CD4-positive, CD25-positive, alpha-beta regulatory T cell (primary cell): Measurements from ENCODE around the gene CFI. TPM values are rescaled to one million over a fixed set of nuclear protein-coding genes. Genes with fewer than 3 reads are reported as not detected.

ENCODE experiments used
- ATAC-seq, 2 donors: fragments of 150-1000 bp; cut with Tn5 transposase; one replicate each; pipeline ENCODE4 v1.10.0; 2021; ENCODE audit warnings: low read depth in 2 of 2, moderate number of reproducible peaks in 2 of 2, moderate library complexity in 1 of 2
- DNase-seq, 3 donors: peaks; one replicate each; pipeline versions ENCODE4 v3.0.0 to v3.0.0-alpha.2; 2012 to 2022; ENCODE audit warnings: mixed read lengths in 1 of 3
- H3K27ac ChIP-seq: one replicate; pipeline ENCODE4 v1.7.0; 2013; ENCODE audit warnings: mild to moderate bottlenecking, low read length; ENCODE audit not compliant: insufficient read depth, poor library complexity, severe bottlenecking
- H3K27me3 ChIP-seq: one replicate; pipeline ENCODE4 v1.7.0; 2013; ENCODE audit warnings: low read length; ENCODE audit not compliant: control insufficient read depth, insufficient read depth
- H3K36me3 ChIP-seq: one replicate; pipeline ENCODE4 v1.7.0; 2013; ENCODE audit warnings: mild to moderate bottlenecking, low read length, moderate library complexity; ENCODE audit not compliant: control insufficient read depth, insufficient read depth
- H3K4me1 ChIP-seq: 2 replicates; pipeline ENCODE4 v1.7.0; 2013; ENCODE audit warnings: mild to moderate bottlenecking, low read length; ENCODE audit not compliant: insufficient read depth, control insufficient read depth, poor library complexity, severe bottlenecking
- H3K4me3 ChIP-seq: one replicate; pipeline ENCODE4 v1.7.0; 2013; ENCODE audit warnings: low read depth, mild to moderate bottlenecking, low read length, moderate library complexity
- H3K9me3 ChIP-seq, 2 experiments: 1 replicate in 1 of 2; 2 replicates in 1 of 2; pipeline ENCODE4 v1.7.0; 2013; ENCODE audit warnings: low read length in 2 of 2, mild to moderate bottlenecking in 1 of 2, moderate library complexity in 1 of 2; ENCODE audit not compliant: control insufficient read depth in 2 of 2
- H3K27ac Mint-ChIP-seq, 3 donors: one replicate each; pipeline ENCODE4 v1.8.0; 2020 to 2022; ENCODE audit warnings: mild to moderate bottlenecking in 3 of 3, mixed read lengths in 3 of 3, moderate library complexity in 2 of 3
- H3K27me3 Mint-ChIP-seq: one replicate; pipeline ENCODE4 v1.8.0; 2022; ENCODE audit warnings: mild to moderate bottlenecking, mixed read lengths
- H3K36me3 Mint-ChIP-seq: one replicate; pipeline ENCODE4 v1.8.0; 2020; ENCODE audit warnings: mixed read lengths
- H3K4me1 Mint-ChIP-seq, 4 donors: one replicate each; pipeline ENCODE4 v1.8.0; 2020 to 2022; ENCODE audit warnings: mixed read lengths in 4 of 4, mild to moderate bottlenecking in 1 of 4
- H3K4me3 Mint-ChIP-seq, 4 donors: one replicate each; pipeline ENCODE4 v1.8.0; 2020 to 2022; ENCODE audit warnings: mild to moderate bottlenecking in 4 of 4, mixed read lengths in 4 of 4, moderate library complexity in 3 of 4
- H3K9me3 Mint-ChIP-seq, 7 donors: one replicate each; pipeline ENCODE4 v1.8.0; 2020 to 2022; ENCODE audit warnings: mixed read lengths in 7 of 7, mild to moderate bottlenecking in 3 of 7, moderate library complexity in 2 of 7
- polyA plus RNA-seq, 4 donors: library from polyadenylated mRNA; unstranded; fragments of 300-500 nt; fragmentation: Illumina TruSeq; gene quantifications; one replicate each; pipeline ENCODE4 v1.2.3, GENCODE V29; 2021
- total RNA-seq: library from RNA; stranded (reverse); gene quantifications from one replicate; pipeline ENCODE4 v1.2.3, GENCODE V29; 2022

CFI gene
- total and polyA plus RNA-seq, 5 donors from 2014 or later, result not detected

- Histone ChIP-seq H3K27me3 (no peaks in the 10 kb centered on the region), H3K27ac (peak overlapping the region; percentile 64), H3K9me3 (no peaks in the 10 kb centered on the region), H3K4me3 (peak overlapping the region; percentile 63), H3K36me3 (peaks cover 44% of the 10 kb centered on the region), H3K4me1 (peaks cover 23% of the 10 kb centered on the region)
- peaks cover 27 to 47% (median 36%) of the 10 kb centered on the region in 4 donors for H3K4me1 Mint-ChIP-seq
- H3K4me3 Mint-ChIP-seq, result peak overlapping the region; percentile 50 to 73 (median 62)
- no peaks in the 10 kb centered on the region for H3K9me3 Mint-ChIP-seq
- ATAC-seq (no peak), DNase-seq (no peak)
- peaks cover 51% of the 10 kb centered on the region for H3K36me3 Mint-ChIP-seq
- H3K27me3 Mint-ChIP-seq, result no peaks in the 10 kb centered on the region
- peak overlapping the region; percentile 75 to 95 (median 89) for H3K27ac Mint-ChIP-seq
These were observed 110.3 kb downstream of the CFI start for GRCh38 chr4:109691411-109691920.

Other genes with a start within 250 kb of the CFI start
- 96.3 TPM for gene MCUB, start 241.8 kb downstream of the CFI start, total RNA-seq
- gene MCUB, start 241.8 kb downstream of the CFI start, polyA plus RNA-seq, result 100 to 1,000 TPM; 189 to 208 (median 195) TPM
- 21.9 TPM for gene CASP6, start 98.6 kb downstream of the CFI start, total RNA-seq
- 10 to 100 TPM; 64.5 to 88.4 (median 72.7) TPM for gene CASP6, start 98.6 kb downstream of the CFI start, polyA plus RNA-seq
- 13.3 TPM for gene PLA2G12A, start 71.9 kb downstream of the CFI start, total RNA-seq
- gene PLA2G12A, start 71.9 kb downstream of the CFI start, polyA plus RNA-seq, result 10 to 100 TPM; 36.3 to 48.4 (median 43.2) TPM
- 14.3 TPM for gene GAR1, start 13.8 kb upstream of the CFI start, total RNA-seq
- gene GAR1, start 13.8 kb upstream of the CFI start, polyA plus RNA-seq, result 10 to 100 TPM in 3 of 4 donors, 1 to 10 TPM in 1; 9.8 to 17.4 (median 15.8) TPM
- gene RRH, start 26.0 kb upstream of the CFI start, total RNA-seq, result 0.27 TPM
- not detected for gene RRH, start 26.0 kb upstream of the CFI start, polyA plus RNA-seq
- gene LRIT3, start 46.1 kb upstream of the CFI start, total RNA-seq, result 0.25 TPM
- under 1 TPM in 2 of 4 donors, not detected in 2; 0.07 to 0.08 TPM for gene LRIT3, start 46.1 kb upstream of the CFI start, polyA plus RNA-seq
- 2.1 TPM for gene EGF, start 110.9 kb upstream of the CFI start, total RNA-seq
- not detected for gene EGF, start 110.9 kb upstream of the CFI start, polyA plus RNA-seq